ENCODE results near the gene SHKBP1. TPM values are rescaled to one million over a fixed set of nuclear protein-coding genes. Genes with fewer than 3 reads are reported as not detected.

Gene SHKBP1
- total and polyA plus RNA-seq, 10 of the 15 experiments (the other 5 are each of a cell fraction or from before 2014, with no cell fraction given) = 2.3 to 123 (median 67.0) TPM

DNA sequence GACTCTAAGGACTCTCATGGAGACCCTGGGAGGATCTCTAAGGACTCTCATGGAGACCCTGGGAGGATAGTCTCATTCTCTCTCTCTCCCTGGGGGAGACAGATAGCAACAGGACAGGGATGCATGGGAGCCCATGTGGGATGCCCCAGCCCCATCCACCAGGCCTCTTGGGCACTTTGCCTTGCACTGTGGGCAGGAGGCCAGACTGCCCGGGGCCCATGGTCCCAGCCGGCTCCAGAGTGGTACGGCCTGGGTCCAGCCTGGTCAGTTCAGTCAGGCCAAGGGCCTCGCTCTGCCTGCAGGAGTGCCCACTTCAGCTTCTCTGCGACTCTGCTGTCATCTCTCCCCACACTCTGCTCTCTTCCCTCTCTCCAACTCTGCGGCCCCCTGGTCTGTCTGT, 48.6 kb upstream of the SHKBP1 start (continued):
- TF ChIP-seq, protein P1, sequence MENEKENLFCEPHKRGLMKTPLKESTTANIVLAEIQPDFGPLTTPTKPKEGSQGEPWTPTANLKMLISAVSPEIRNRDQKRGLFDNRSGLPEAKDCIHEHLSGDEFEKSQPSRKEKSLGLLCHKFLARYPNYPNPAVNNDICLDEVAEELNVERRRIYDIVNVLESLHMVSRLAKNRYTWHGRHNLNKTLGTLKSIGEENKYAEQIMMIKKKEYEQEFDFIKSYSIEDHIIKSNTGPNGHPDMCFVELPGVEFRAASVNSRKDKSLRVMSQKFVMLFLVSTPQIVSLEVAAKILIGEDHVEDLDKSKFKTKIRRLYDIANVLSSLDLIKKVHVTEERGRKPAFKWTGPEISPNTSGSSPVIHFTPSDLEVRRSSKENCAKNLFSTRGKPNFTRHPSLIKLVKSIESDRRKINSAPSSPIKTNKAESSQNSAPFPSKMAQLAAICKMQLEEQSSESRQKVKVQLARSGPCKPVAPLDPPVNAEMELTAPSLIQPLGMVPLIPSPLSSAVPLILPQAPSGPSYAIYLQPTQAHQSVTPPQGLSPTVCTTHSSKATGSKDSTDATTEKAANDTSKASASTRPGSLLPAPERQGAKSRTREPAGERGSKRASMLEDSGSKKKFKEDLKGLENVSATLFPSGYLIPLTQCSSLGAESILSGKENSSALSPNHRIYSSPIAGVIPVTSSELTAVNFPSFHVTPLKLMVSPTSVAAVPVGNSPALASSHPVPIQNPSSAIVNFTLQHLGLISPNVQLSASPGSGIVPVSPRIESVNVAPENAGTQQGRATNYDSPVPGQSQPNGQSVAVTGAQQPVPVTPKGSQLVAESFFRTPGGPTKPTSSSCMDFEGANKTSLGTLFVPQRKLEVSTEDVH (IDR thresholded peaks at IDR 0.05; ENCODE audit: low read depth, partially characterized antibody) = no peak
- TF ChIP-seq ZNF24 (IDR thresholded peaks at IDR 0.05) = no peak
- no peak for TF ChIP-seq ETV6 (conservative IDR thresholded peaks at IDR 0.05 in 1 of 2, IDR thresholded peaks at IDR 0.05 in 1 of 2; ENCODE audit: borderline replicate concordance in 1 of 2, low read depth in 1 of 2)
- TF ChIP-seq TCF7 (IDR thresholded peaks at IDR 0.05; ENCODE audit: borderline replicate concordance) = no peak
- no peak for TF ChIP-seq NFYB (IDR thresholded peaks at IDR 0.05; ENCODE audit: insufficient read depth, low read depth, low read length)
- TF ChIP-seq STAT1 (conservative IDR thresholded peaks at IDR 0.05) = no peak
- TF ChIP-seq SIX5 (IDR thresholded peaks at IDR 0.05; ENCODE audit: low read depth, low read length, severe bottlenecking) = no peak
- no peak for TF ChIP-seq YBX1 (IDR thresholded peaks at IDR 0.05)
- no peak for TF ChIP-seq SUPT20H (IDR thresholded peaks at IDR 0.05; ENCODE audit: borderline replicate concordance, control insufficient read depth, low read depth, low read length)

GRCh38 chr19:40528533-40529092, 48.1 kb upstream of the SHKBP1 start:
- BruUV-seq (replicated peaks) = no TSS peak
- DNase-seq (ENCODE audit: low read depth, low spot score) (no peak), ATAC-seq (no peak), FAIRE-seq (no peak)
- Histone ChIP-seq H3K36me3 (ENCODE audit: control insufficient read depth in 2 of 2, insufficient read depth in 2 of 2, low read length in 1 of 2) (no peaks in the 10 kb centered on the region), H3K4me1 (ENCODE audit: control insufficient read depth, insufficient read depth, low read length) (peaks cover 3% of the 10 kb centered on the region), H3K27ac (ENCODE audit: control insufficient read depth, insufficient read depth) (no peak overlapping the region), H2AFZ (ENCODE audit: control insufficient read depth, low read depth, low read length) (peak overlapping the region; percentile 78), H3K79me2 (ENCODE audit: control insufficient read depth, insufficient read depth, low read length) (no peaks in the 10 kb centered on the region), H3K4me2 (ENCODE audit: control insufficient read depth, insufficient read depth) (peak overlapping the region; percentile 11), H4K20me1 (ENCODE audit: control insufficient read depth, insufficient read depth) (no peaks in the 10 kb centered on the region), H3K9me3 (replicated peaks; ENCODE audit: control insufficient read depth, insufficient read depth, low read length) (no peaks in the 10 kb centered on the region), H3K9ac (ENCODE audit: control insufficient read depth, insufficient read depth, low read length) (no peak overlapping the region), H3K27me3 (replicated peaks in 1 of 2; ENCODE audit: control insufficient read depth in 2 of 2, insufficient read depth in 2 of 2, low read length in 1 of 2) (no peaks in the 10 kb centered on the region; a peak in 1 of 4 replicates), H3K4me3 (no peak overlapping the region)
- intact Hi-C loops (cut with micrococcal nuclease; ENCODE audit: unreplicated experiment) = loop anchor here (1.0 kb wide), 1 partner anchor 70 kb away; no protein-coding TSS in a partner anchor
- in situ Hi-C loops (cut with MboI) = no loop called here
- no peak for TF ChIP-seq ZNF622 (IDR thresholded peaks at IDR 0.05)
- no peak for TF ChIP-seq SUZ12 (IDR thresholded peaks at IDR 0.05; ENCODE audit: unreplicated experiment)
- TF ChIP-seq SPI1 (IDR thresholded peaks at IDR 0.05; ENCODE audit: borderline replicate concordance, insufficient read depth, low read depth, low read length) = no peak
- no peak for TF ChIP-seq FOXK2 (IDR thresholded peaks at IDR 0.05)
- TF ChIP-seq MTA3 (IDR thresholded peaks at IDR 0.05; ENCODE audit: borderline replicate concordance, low read length) = no peak
- no peak for TF ChIP-seq RAD51 (IDR thresholded peaks at IDR 0.05)
- SMC1A ChIA-PET (ENCODE audit: uncharacterized antibody, unreplicated experiment) = no interaction called here
- POLR2A ChIA-PET = no interaction called here
- RAD21 ChIA-PET (ENCODE audit: unreplicated experiment) = no interaction called here
- CTCF ChIA-PET = interaction anchor here (0.6 to 1.7 kb wide), 5 partner anchors 42 to 1499 kb away, joined by 3 to 6 read pairs (median 3); partner anchors contain the start of gene LTBP4
- WGBS (ENCODE audit: insufficient coverage, insufficient replicate concordance, low lambda C conversion rate, missing lambda C conversion rate) = 40% methylated on average over 12 of the region's 14 CpGs
